DOHH2 (cell line): ENCODE results near the gene TNFRSF12A.

Experiments used
- EZH2phosphoT487 ChIP-seq: fragments of 200-600 bp; sonication (generic); IDR thresholded peaks from 2 replicates; pipeline ENCODE4 v1.6.1; 2017; ENCODE audit warnings: borderline replicate concordance, mild to moderate bottlenecking, antibody characterized with exemption, low read length, moderate library complexity, mixed read lengths
- TF ChIP-seq, protein P1 (sequence below): fragments of 200-600 bp; sonication (generic); IDR thresholded peaks from one replicate; pipeline ENCODE4 v1.5.1; 2014; ENCODE audit warnings: antibody characterized with exemption, mild to moderate bottlenecking, low read depth, low read length; ENCODE audit not compliant: poor library complexity, severe bottlenecking

DNA sequence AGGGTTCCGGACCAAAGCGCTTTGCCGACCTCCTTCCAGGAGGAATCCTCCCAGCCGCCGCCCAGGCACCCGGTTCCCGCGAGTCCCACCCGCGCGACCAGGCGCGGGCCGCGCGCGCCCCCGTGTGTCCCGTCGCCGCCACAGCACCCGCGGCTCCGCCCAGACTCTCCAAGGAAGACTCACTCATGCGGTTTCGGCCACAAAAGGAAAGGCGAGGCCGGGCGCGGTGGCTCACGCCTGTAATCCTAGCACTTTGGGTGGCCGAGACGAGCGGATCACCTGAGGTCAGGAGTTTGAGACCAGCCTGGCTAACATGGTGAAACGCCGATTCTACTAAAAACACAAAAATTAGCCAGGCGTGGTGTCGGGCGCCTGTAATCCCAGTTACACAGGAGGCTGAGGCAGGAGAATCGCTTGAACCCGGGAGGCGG lies 36.4 kb upstream of the TNFRSF12A start:
- TF ChIP-seq, protein P1, sequence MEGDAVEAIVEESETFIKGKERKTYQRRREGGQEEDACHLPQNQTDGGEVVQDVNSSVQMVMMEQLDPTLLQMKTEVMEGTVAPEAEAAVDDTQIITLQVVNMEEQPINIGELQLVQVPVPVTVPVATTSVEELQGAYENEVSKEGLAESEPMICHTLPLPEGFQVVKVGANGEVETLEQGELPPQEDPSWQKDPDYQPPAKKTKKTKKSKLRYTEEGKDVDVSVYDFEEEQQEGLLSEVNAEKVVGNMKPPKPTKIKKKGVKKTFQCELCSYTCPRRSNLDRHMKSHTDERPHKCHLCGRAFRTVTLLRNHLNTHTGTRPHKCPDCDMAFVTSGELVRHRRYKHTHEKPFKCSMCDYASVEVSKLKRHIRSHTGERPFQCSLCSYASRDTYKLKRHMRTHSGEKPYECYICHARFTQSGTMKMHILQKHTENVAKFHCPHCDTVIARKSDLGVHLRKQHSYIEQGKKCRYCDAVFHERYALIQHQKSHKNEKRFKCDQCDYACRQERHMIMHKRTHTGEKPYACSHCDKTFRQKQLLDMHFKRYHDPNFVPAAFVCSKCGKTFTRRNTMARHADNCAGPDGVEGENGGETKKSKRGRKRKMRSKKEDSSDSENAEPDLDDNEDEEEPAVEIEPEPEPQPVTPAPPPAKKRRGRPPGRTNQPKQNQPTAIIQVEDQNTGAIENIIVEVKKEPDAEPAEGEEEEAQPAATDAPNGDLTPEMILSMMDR, result peak; percentile 87
- no peak for TF ChIP-seq EZH2phosphoT487
